Astrocyte (in vitro differentiated cells and primary cell): ENCODE data around the gene CYP4F8. TPM values are rescaled to one million over a fixed set of nuclear protein-coding genes. Genes with fewer than 3 reads are reported as not detected.
"Not testable (repeated sequence)": the region's sequence is repeated elsewhere in the genome, so short reads cannot be mapped to it uniquely, and the experiment has no call there.

Experiments used
- DNase-seq: peaks from one replicate; pipeline ENCODE4 v3.0.0-alpha.2; 2010; ENCODE audit warnings: low read depth
- FAIRE-seq: peaks from 2 replicates; lab custom pipeline; 2011; peaks lifted over from hg19 to GRCh38; lab: Jason Lieb, UNC
- H2AFZ ChIP-seq: 2 replicates; pipeline ENCODE4 v1.6.0; 2012; ENCODE audit warnings: low read depth, low read length, inconsistent platforms
- H3K27ac ChIP-seq: 2 replicates; pipeline ENCODE4 v1.5.1; 2011; ENCODE audit warnings: low read depth, low read length, inconsistent platforms
- H3K27me3 ChIP-seq: 2 replicates; pipeline ENCODE4 v1.6.0; 2011; ENCODE audit warnings: low read length, inconsistent platforms; ENCODE audit not compliant: insufficient read depth
- H3K36me3 ChIP-seq: 2 replicates; pipeline ENCODE4 v1.5.1; 2011; ENCODE audit warnings: low read length, inconsistent platforms; ENCODE audit not compliant: insufficient read depth
- H3K4me1 ChIP-seq: 2 replicates; pipeline ENCODE4 v1.5.1; 2011; ENCODE audit warnings: low read length, inconsistent platforms; ENCODE audit not compliant: insufficient read depth
- H3K4me2 ChIP-seq: 2 replicates; pipeline ENCODE4 v1.6.0; 2012; ENCODE audit warnings: low read length, inconsistent platforms
- H3K4me3 ChIP-seq: 2 replicates; pipeline ENCODE4 v1.5.1; 2011; ENCODE audit warnings: low read depth, mild to moderate bottlenecking, low read length, inconsistent platforms; ENCODE audit not compliant: insufficient read depth
- H3K79me2 ChIP-seq: 2 replicates; pipeline ENCODE4 v1.6.0; 2012; ENCODE audit warnings: mild to moderate bottlenecking, low read length, inconsistent platforms; ENCODE audit not compliant: insufficient read depth
- H3K9ac ChIP-seq: 2 replicates; pipeline ENCODE4 v1.6.0; 2012; ENCODE audit warnings: mild to moderate bottlenecking, low read length, inconsistent platforms
- H3K9me3 ChIP-seq: 2 replicates; pipeline ENCODE4 v1.5.1; 2012; ENCODE audit warnings: low read depth, mild to moderate bottlenecking, low read length, inconsistent platforms; ENCODE audit not compliant: insufficient read depth
- H4K20me1 ChIP-seq: 2 replicates; pipeline ENCODE4 v1.6.0; 2012; ENCODE audit warnings: low read length, inconsistent platforms; ENCODE audit not compliant: insufficient read depth
- H3K27ac Mint-ChIP-seq: one replicate; pipeline ENCODE4 v1.8.0; 2021; ENCODE audit warnings: mild to moderate bottlenecking, mixed read lengths; ENCODE audit not compliant: unreplicated experiment
- H3K27me3 Mint-ChIP-seq: one replicate; pipeline ENCODE4 v1.8.0; 2021; ENCODE audit warnings: low read depth, mixed read lengths; ENCODE audit not compliant: unreplicated experiment
- H3K36me3 Mint-ChIP-seq: one replicate; pipeline ENCODE4 v1.8.0; 2021; ENCODE audit warnings: low read depth, mixed read lengths; ENCODE audit not compliant: unreplicated experiment
- H3K4me1 Mint-ChIP-seq: one replicate; pipeline ENCODE4 v1.8.0; 2021; ENCODE audit warnings: low read depth, mixed read lengths; ENCODE audit not compliant: unreplicated experiment
- H3K4me3 Mint-ChIP-seq: one replicate; pipeline ENCODE4 v1.8.0; 2021; ENCODE audit warnings: mild to moderate bottlenecking, moderate library complexity, mixed read lengths; ENCODE audit not compliant: unreplicated experiment
- H3K9me3 Mint-ChIP-seq: one replicate; pipeline ENCODE4 v1.8.0; 2021; ENCODE audit warnings: mild to moderate bottlenecking, mixed read lengths; ENCODE audit not compliant: unreplicated experiment
- EZH2 ChIP-seq: IDR thresholded peaks from 2 replicates; pipeline ENCODE4 v1.6.1; 2012; ENCODE audit warnings: mild to moderate bottlenecking, low read length, inconsistent platforms; ENCODE audit not compliant: insufficient read depth
- total RNA-seq: library from RNA; stranded (reverse); gene quantifications from 2 replicates; pipeline ENCODE4 v1.2.1, GENCODE V29; 2021
- TF ChIP-seq, protein P1 (sequence below): IDR thresholded peaks from 2 replicates; pipeline ENCODE4 v1.5.1; 2011; ENCODE audit warnings: low read depth, mild to moderate bottlenecking, inconsistent platforms, low read length, moderate library complexity; ENCODE audit not compliant: insufficient read depth

CYP4F8 gene
- total RNA-seq, 1 donor from 2014 or later = not detected

DNA sequence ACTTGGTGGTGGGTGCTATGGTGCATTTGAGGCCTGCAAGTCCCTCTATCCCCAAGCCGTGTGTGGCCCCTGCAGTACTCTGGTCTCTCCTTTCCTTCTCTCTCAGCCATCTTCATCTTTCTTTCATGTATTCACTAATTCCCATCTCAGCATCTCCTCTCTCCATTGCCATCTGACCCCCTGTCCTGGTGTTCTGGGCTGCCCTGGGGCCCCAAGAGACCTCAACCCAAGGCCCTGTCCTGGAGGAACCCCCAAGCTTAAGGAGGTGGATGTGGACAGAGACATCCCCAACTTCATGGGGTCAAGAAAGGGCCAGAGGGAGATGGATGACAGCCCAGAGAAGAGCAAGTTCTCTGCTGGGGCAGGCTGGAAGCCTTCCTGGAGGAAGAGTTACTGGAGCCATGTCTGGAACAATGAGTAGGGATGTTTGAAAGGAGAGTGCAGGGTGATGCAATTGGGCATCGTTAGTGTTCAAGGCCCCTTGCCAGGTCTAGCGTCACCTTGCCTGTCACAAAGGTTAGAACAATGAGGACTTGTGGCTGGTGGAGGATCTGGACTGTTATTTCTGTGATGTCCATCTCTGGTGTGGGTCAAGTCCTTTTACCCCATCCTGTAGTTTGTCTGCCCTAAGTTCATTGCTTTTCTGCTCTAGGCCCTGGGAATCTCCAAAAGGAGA, 29.2 kb downstream of the CYP4F8 start:
- Mint-ChIP-seq H3K9me3 (peaks cover 12% of the 10 kb centered on the region), H3K4me1 (no peaks in the 10 kb centered on the region), H3K4me3 (no peak overlapping the region), H3K27ac (no peak overlapping the region), H3K27me3 (no peaks in the 10 kb centered on the region), H3K36me3 (no peaks in the 10 kb centered on the region)
- Histone ChIP-seq H3K4me1 (no peaks in the 10 kb centered on the region), H4K20me1 (no peaks in the 10 kb centered on the region), H3K27ac (no peak overlapping the region), H3K36me3 (no peaks in the 10 kb centered on the region), H2AFZ (no peak overlapping the region), H3K79me2 (no peaks in the 10 kb centered on the region), H3K9me3 (peaks cover 13% of the 10 kb centered on the region), H3K27me3 (no peaks in the 10 kb centered on the region), H3K4me3 (no peak overlapping the region), H3K9ac (no peak overlapping the region), H3K4me2 (no peak overlapping the region)
- no peak for FAIRE-seq
- DNase-seq = no peak
- TF ChIP-seq, protein P1, sequence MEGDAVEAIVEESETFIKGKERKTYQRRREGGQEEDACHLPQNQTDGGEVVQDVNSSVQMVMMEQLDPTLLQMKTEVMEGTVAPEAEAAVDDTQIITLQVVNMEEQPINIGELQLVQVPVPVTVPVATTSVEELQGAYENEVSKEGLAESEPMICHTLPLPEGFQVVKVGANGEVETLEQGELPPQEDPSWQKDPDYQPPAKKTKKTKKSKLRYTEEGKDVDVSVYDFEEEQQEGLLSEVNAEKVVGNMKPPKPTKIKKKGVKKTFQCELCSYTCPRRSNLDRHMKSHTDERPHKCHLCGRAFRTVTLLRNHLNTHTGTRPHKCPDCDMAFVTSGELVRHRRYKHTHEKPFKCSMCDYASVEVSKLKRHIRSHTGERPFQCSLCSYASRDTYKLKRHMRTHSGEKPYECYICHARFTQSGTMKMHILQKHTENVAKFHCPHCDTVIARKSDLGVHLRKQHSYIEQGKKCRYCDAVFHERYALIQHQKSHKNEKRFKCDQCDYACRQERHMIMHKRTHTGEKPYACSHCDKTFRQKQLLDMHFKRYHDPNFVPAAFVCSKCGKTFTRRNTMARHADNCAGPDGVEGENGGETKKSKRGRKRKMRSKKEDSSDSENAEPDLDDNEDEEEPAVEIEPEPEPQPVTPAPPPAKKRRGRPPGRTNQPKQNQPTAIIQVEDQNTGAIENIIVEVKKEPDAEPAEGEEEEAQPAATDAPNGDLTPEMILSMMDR = no peak
- no peak for TF ChIP-seq EZH2

DNA sequence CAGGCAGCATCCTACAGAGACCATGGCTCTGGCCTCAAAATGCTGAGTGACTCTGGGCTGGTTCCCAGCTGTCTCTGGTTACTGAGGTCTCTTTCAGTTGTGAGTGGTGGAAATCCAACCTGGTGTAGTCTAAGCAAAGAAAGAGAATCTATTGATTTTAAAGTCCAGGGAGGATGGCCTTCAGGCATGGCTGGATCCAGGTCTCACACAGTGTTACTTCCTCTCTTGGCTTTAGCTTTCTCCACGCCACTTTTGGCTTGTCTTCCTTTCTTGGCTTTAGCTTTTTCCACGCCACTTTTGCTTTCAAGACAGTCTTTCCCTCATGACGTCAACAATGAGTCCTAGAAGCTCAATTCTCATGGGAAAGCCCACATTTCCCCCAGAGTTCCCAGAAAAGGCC, 29.8 kb downstream of the CYP4F8 start:
- TF ChIP-seq, protein P1 = no peak
- no peak for TF ChIP-seq EZH2
- Histone ChIP-seq H3K4me3 (no peak overlapping the region), H3K9me3 (peaks cover 15% of the 10 kb centered on the region), H3K9ac (no peak overlapping the region), H3K36me3 (no peaks in the 10 kb centered on the region), H3K79me2 (no peaks in the 10 kb centered on the region), H3K27me3 (no peaks in the 10 kb centered on the region), H2AFZ (no peak overlapping the region), H4K20me1 (no peaks in the 10 kb centered on the region), H3K4me1 (no peaks in the 10 kb centered on the region), H3K4me2 (no peak overlapping the region), H3K27ac (no peak overlapping the region)
- peaks cover 16% of the 10 kb centered on the region for H3K9me3 Mint-ChIP-seq
- FAIRE-seq (no peak), DNase-seq (no peak)
- no peak overlapping the region for H3K27ac Mint-ChIP-seq
- no peaks in the 10 kb centered on the region for H3K4me1 Mint-ChIP-seq
- no peaks in the 10 kb centered on the region for H3K27me3 Mint-ChIP-seq
- H3K4me3 Mint-ChIP-seq = no peak overlapping the region
- H3K36me3 Mint-ChIP-seq = no peaks in the 10 kb centered on the region

DNA sequence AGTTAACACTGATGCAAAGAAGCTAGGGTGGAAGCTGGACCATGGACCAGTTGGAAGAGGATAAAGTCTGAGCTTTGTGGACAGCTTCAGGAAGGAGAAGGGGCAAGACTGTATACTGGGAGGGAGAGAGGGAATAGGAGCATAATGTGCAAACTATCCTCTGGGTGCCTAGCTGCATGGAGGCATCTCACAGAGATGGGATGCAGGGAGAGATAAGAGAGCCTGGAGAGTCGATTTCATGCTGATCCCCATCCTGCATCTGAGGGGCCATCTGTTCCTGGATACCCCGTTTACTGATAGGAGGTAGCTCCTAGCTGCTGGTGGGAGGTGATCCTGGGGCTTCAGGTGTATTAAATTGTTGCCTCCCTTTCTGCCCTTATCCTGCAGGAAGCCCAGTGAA, 34.5 kb downstream of the CYP4F8 start:
- no peaks in the 10 kb centered on the region for H4K20me1 ChIP-seq
- H3K36me3 ChIP-seq = no peaks in the 10 kb centered on the region
- H3K4me3 ChIP-seq = no peak overlapping the region
- no peak overlapping the region for H3K27ac ChIP-seq
- no peak overlapping the region for H3K4me2 ChIP-seq
- H3K27me3 Mint-ChIP-seq = no peaks in the 10 kb centered on the region
- H3K9me3 Mint-ChIP-seq = peaks cover 18% of the 10 kb centered on the region
- H3K36me3 Mint-ChIP-seq = no peaks in the 10 kb centered on the region
- H3K4me1 Mint-ChIP-seq = no peaks in the 10 kb centered on the region
- H3K9me3 ChIP-seq = peaks cover 8% of the 10 kb centered on the region
- H3K27ac Mint-ChIP-seq = no peak overlapping the region
- H2AFZ ChIP-seq = no peak overlapping the region
- no peak overlapping the region for H3K4me3 Mint-ChIP-seq
- no peaks in the 10 kb centered on the region for H3K4me1 ChIP-seq
- H3K79me2 ChIP-seq = no peaks in the 10 kb centered on the region
- FAIRE-seq = no peak
- DNase-seq = no peak
- no peak overlapping the region for H3K9ac ChIP-seq
- TF ChIP-seq, protein P1 = no peak
- TF ChIP-seq EZH2 = no peak
- H3K27me3 ChIP-seq = no peaks in the 10 kb centered on the region

DNA sequence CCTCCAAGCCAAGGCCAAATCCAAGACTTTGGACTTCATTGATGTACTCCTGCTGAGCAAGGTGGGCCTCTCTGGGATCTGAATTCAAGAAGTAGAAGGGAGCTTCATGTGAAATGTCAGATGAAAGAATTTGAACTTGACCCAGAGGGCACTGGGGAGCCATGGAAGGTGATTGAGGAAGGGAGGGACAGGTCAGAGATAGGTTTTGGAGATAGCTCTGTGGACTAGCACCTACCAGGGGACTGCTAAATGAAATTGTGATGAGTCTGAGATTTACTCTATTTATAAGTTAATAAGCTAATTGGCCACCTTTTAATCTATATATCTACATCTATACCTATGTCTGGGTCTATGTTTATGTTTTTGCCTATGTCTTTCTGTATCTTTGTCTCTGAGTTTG, 35.1 kb downstream of the CYP4F8 start:
- not testable (repeated sequence) for H3K4me3 Mint-ChIP-seq, H3K4me1 ChIP-seq, H3K27me3 ChIP-seq, H3K27ac Mint-ChIP-seq, H3K36me3 Mint-ChIP-seq, FAIRE-seq, H3K36me3 ChIP-seq, H3K27me3 Mint-ChIP-seq, H3K9ac ChIP-seq, H3K4me3 ChIP-seq, H3K9me3 ChIP-seq, DNase-seq, H3K4me1 Mint-ChIP-seq, H3K79me2 ChIP-seq, H4K20me1 ChIP-seq, H3K27ac ChIP-seq, H2AFZ ChIP-seq, H3K4me2 ChIP-seq
- H3K9me3 Mint-ChIP-seq = peaks cover 18% of the 10 kb centered on the region
